GM19468 (cell line): ENCODE results near the gene PURA.

Source experiments
- ATAC-seq: cut with Tn5 transposase; IDR thresholded peaks from one replicate; pipeline ENCODE4 v1.9.1; 2021; ENCODE audit warnings: mild to moderate bottlenecking, moderate library complexity, moderate number of reproducible peaks; ENCODE audit not compliant: unreplicated experiment; ENCODE audit errors: extremely low read depth

PURA gene

DNA sequence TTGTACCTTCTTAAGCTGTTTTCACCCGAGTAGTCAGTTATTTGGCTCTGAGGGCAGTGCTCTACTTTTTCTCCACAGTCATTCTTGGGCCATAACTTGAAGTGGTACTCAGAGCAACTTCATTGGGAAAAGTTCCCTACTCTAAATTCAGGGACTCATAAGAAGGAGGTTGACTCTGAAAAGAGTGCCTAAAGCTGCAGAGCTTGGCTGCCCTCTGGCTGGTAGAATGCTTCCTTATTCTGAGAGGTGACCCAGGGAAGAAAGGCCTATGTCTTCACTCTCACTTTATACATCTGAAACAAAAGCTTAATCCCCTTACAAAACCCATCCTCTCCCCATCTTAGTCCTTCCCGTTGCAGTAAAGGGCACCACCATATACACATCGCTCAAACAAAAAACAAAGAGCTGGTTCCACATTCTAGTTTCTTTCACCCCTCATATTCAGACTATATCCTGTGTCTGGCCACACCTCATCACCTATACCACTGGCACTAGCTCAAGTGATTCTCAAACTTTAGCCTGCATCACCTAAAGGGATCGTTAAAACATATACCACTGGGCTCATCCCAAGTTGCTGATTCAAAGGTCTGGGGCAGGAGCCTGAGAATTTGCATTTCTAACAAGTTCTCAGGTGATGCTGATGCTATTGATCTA lies 19.7 kb downstream of the PURA start:
- ATAC-seq: no peak

DNA sequence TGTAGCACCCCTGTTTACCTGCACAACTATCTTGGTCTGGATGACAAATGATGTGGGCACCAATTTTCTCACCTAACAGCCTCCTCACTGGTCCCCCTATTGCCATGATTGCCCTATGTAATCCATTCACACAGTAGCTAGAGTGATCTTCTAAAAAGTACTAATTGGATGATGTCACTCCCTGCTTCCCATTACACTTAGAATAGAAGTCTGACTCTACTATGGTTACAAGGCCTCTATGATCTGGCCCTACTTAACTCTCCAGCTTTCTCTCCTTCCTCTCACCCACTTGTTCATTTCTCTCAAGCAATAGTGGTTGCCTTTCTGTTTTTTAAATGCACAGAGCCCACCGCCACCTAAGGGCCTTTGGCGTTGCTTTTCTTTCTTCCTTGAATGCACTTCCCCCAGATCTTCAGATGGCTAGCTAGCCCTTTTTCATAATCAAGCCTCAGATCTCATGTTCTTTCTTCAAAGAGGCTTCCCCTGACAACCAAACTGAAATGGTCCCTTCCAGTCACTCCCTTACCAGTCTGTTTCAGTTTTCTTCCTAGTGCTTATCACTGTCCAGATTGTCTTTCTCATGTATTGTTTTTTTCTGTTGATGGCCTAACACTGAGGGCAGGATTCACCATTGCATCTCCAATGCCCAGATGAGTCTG lies 20.5 kb downstream of the PURA start:
- ATAC-seq: no peak

GRCh38 chr5:140135127-140135526 lies 21.2 kb downstream of the PURA start:
- ATAC-seq: no peak

- no peak for ATAC-seq
Measured at GRCh38 chr5:140136624-140137023, 22.7 kb downstream of the PURA start.

DNA sequence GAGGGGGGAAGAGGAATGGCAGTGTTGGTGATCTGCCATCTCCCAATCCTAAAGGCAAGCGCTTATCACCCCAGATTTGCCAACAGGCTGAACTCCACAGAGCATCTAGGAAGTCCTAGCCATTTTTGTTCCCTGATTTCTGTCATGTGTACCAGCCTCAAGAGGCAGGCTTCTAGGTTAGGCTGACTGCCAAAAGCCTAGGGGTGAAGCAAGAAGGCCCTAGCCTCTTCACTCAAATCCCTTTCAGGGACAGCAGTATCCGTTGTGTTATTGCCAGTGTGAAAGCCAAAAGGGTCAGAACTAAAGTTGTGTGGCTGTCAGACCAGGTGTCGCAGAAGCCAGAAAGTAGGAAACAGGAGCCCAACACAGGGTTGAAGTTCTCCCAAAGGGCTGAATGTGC lies 26.5 kb downstream of the PURA start:
- ATAC-seq: no peak

- ATAC-seq: no peak
Measured at GRCh38 chr5:140141241-140141640, 27.3 kb downstream of the PURA start.

- ATAC-seq: no peak
Measured at GRCh38 chr5:140142246-140142645, 28.3 kb downstream of the PURA start.

DNA sequence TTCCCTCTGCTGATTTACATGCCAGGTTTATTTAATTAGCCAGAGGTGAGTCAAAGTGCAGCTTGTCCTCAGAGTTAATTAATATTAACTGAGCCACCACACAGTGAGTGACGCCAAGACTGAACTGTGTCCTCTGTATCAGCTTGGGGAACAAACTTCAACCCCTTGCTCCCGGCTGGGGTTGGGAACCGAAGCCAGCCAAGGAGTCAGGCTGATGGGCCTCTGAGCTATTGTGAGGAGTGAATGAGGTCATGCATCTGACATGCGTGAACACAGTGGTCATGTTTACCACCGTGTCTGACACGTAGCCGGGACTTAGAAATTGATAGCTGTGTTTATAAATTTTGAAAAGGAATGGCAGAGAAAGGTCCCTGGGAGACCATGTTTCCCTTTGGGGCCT lies 28.9 kb downstream of the PURA start:
- ATAC-seq: no peak

GRCh38 chr5:140143521-140144258 lies 29.8 kb downstream of the PURA start:
- ATAC-seq: no peak

GRCh38 chr5:140145256-140145655 lies 31.3 kb downstream of the PURA start:
- ATAC-seq: no peak

- no peak for ATAC-seq
Measured at GRCh38 chr5:140145818-140146522, 32.1 kb downstream of the PURA start.

GRCh38 chr5:140146523-140146842 lies 32.6 kb downstream of the PURA start:
- ATAC-seq: no peak

- ATAC-seq: no peak
Measured at GRCh38 chr5:140147460-140147859, 33.6 kb downstream of the PURA start.

- ATAC-seq: no peak
Measured at GRCh38 chr5:140148508-140148907, 34.6 kb downstream of the PURA start.

- ATAC-seq: no peak
Measured at GRCh38 chr5:140150201-140150600, 36.3 kb downstream of the PURA start.

DNA sequence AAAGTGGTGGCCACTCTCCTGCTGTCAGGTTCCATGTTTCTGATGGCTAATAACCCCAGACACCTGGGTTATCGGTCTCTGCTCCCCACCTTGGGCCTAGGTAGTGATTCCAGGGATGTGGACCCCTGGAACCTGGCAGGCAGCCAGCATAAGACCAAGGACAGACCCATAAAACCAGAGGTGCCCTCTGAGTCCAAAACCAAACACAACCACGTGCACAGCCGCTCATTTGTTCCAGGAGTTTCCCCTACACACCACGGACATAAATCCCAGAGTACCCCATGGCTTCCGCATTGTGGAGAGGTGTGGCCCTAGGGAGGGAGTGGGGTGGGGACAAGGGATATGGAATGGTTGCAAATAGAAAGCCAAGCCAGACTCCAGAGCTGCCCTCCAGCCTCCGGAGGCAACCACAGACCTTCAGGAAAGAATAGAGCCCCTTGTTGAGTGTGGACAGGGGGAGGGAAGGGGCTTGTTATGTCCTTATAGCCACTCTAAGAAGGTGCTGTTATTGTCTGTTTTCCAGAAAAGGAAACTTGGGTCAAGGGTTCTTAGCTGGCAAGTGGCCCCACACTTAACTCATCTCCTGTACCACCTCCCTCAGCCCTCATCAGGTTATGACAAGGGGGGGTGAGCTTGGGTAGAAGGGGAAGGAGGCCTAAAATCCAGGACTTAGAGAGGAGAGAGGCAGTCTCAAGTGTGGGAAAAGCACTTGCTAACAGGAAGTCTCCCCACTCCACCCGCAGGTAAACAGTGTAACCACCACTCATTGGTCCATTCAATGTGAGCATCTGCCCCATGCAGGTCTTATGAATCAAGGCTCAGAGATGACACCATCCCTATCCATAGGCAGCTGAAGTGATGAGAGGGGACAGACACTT lies 37.5 kb downstream of the PURA start:
- no peak for ATAC-seq

DNA sequence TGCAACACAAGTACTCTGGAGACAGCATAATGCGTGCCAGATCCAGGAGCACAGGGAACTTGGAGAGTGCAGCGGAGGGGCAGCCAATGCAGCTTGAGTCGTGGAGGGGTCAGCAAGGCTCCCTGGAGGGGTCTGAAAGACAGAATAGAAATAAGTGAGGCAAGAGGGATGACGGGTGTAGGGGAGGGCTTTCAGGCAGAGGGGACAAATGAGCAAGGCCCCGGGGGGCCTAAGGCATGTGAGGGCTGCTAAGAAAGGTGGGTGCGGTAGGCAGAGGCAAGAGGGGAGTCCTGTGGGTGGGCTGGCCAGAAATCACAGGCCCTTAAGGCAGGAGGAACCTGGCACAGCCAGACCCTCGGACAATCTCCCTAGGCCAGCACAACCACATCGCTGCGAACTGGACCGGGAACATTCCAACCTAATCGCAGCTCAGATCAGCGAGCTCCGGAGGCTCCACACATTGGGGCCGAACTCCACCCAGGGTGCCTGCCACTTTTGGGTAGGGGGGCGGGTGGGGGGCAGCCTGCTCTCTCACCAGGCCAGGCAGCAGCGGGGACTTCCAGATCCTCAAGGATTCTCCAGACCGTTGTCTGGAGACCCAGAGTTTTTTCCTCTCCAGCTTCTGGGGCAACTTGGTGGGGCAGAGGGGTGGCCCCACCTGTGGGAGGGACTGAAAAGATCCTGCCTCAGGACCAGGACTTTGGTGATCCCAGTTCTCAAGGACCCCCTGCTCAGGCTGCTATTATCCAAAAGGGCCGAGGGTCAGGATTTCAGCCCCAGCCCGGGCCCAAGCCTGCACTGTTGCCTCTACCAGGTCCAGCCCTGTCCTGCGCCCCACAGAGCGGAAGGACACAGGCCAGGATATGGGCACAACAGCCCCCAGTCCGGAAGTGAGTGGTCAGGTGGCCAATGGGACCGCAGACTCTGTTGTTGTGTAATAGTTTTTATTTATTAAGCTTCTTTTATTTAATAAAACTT lies 38.4 kb downstream of the PURA start:
- no peak for ATAC-seq

- ATAC-seq: no peak
Measured at GRCh38 chr5:140153255-140153654, 39.3 kb downstream of the PURA start.

GRCh38 chr5:140153905-140154304 lies 40.0 kb downstream of the PURA start:
- ATAC-seq: no peak
